ENCODE data around the gene KCNG1.
"Not testable (repeated sequence)": the region's sequence is repeated elsewhere in the genome, so short reads cannot be mapped to it uniquely, and the experiment has no call there.

Gene KCNG1

GRCh38 chr20:50987493-50988210, 35.3 kb downstream of the KCNG1 start:
- DNase-seq (ENCODE audit: low read depth in 2 of 2) = peak; percentile 7 to 36

GRCh38 chr20:50983321-50983720, 39.6 kb downstream of the KCNG1 start:
- DNase-seq (ENCODE audit: low read depth in 2 of 2) = no peak

GRCh38 chr20:50982363-50982762, 40.5 kb downstream of the KCNG1 start:
- DNase-seq (ENCODE audit: low read depth in 2 of 2) = no peak

GRCh38 chr20:50981714-50982048, 41.2 kb downstream of the KCNG1 start:
- no peak for DNase-seq (ENCODE audit: low read depth in 2 of 2)

GRCh38 chr20:50980851-50981713, 41.8 kb downstream of the KCNG1 start:
- peak; percentile 33 to 44 for DNase-seq (ENCODE audit: low read depth in 2 of 2)

- DNase-seq (ENCODE audit: low read depth in 2 of 2) = no peak
These were observed 42.7 kb downstream of the KCNG1 start for GRCh38 chr20:50980071-50980681.

GRCh38 chr20:50978533-50978932, 44.4 kb downstream of the KCNG1 start:
- not testable (repeated sequence) for DNase-seq (ENCODE audit: low read depth in 2 of 2)

GRCh38 chr20:50977066-50978021, 45.6 kb downstream of the KCNG1 start:
- no peak for DNase-seq (ENCODE audit: low read depth in 2 of 2)

- DNase-seq (ENCODE audit: low read depth in 2 of 2) = no peak
These were observed 47.1 kb downstream of the KCNG1 start for GRCh38 chr20:50975701-50976330.

- no peak for DNase-seq (ENCODE audit: low read depth in 2 of 2)
These were observed 53.0 kb downstream of the KCNG1 start for GRCh38 chr20:50969912-50970311.

- DNase-seq (ENCODE audit: low read depth in 2 of 2) = no peak
These were observed 53.5 kb downstream of the KCNG1 start for GRCh38 chr20:50969435-50969834.

- DNase-seq (ENCODE audit: low read depth in 2 of 2) = no peak
These were observed 54.6 kb downstream of the KCNG1 start for GRCh38 chr20:50968289-50968688.

GRCh38 chr20:50967586-50967985, 55.3 kb downstream of the KCNG1 start:
- DNase-seq (ENCODE audit: low read depth in 2 of 2) = no peak

- no peak for DNase-seq (ENCODE audit: low read depth in 2 of 2)
These were observed 63.3 kb downstream of the KCNG1 start for GRCh38 chr20:50959543-50960126.

GRCh38 chr20:50958615-50959542, 64.0 kb downstream of the KCNG1 start, which contains the start of gene MOCS3:
TSS of gene MOCS3 (plus strand) at chr20:50958818. CDS start at chr20:50958843, 25 bp downstream.
- peak; percentile 67 to 72 for DNase-seq (ENCODE audit: low read depth in 2 of 2)

- peak; percentile 76 to 82 for DNase-seq (ENCODE audit: low read depth in 2 of 2)
These were observed 64.9 kb downstream of the KCNG1 start, which contains the start of gene DPM1 for GRCh38 chr20:50957798-50958614. TSS of gene DPM1 (minus strand) at chr20:50958532. CDS start at chr20:50958523, 9 bp downstream.

- DNase-seq (ENCODE audit: low read depth in 2 of 2) = no peak
These were observed 65.6 kb downstream of the KCNG1 start for GRCh38 chr20:50957276-50957675.

GRCh38 chr20:50953821-50954220, 69.1 kb downstream of the KCNG1 start:
- DNase-seq (ENCODE audit: low read depth in 2 of 2) = no peak

Measured in stimulated activated CD8-positive, alpha-beta memory T cell treated with anti-CD3 and anti-CD28 coated beads, Interleukin-7, amount 100 ng/mL, for 4 hours (primary cell).